Mesodermal cell (in vitro differentiated cells): ENCODE measurements around the gene GFI1.

Experiments used
- H3K27ac ChIP-seq: 2 replicates; pipeline ENCODE4 v1.7.0; 2013; ENCODE audit warnings: mild to moderate bottlenecking, low read depth, low read length, moderate library complexity; ENCODE audit not compliant: severe bottlenecking
- H3K36me3 ChIP-seq: 2 replicates; pipeline ENCODE4 v1.7.1; 2013; ENCODE audit warnings: mild to moderate bottlenecking, low read length, moderate library complexity; ENCODE audit not compliant: control insufficient read depth, insufficient read depth
- H3K4me1 ChIP-seq: one replicate; pipeline ENCODE4 v1.7.1; 2013; ENCODE audit warnings: mild to moderate bottlenecking, low read length; ENCODE audit not compliant: insufficient read depth, control insufficient read depth, poor library complexity, severe bottlenecking
- H3K4me3 ChIP-seq: 2 replicates; pipeline ENCODE4 v1.7.0; 2013; ENCODE audit warnings: low read length, control low read depth, mild to moderate bottlenecking; ENCODE audit not compliant: insufficient read depth, poor library complexity, severe bottlenecking; ENCODE audit errors: extremely low read depth
- H3K9me3 ChIP-seq: 2 replicates; pipeline ENCODE4 v1.7.1; 2013; ENCODE audit warnings: mild to moderate bottlenecking, low read length, moderate library complexity; ENCODE audit not compliant: control insufficient read depth
- WGBS, 2 experiments: methylation state at CpG; one replicate each; pipeline ENCODE4 v1.1.5; 2013; ENCODE audit warnings: missing lambda C conversion rate in 2 of 2; ENCODE audit not compliant: insufficient coverage in 2 of 2; 5-methylcytosine and 5-hydroxymethylcytosine counted together

The GFI1 gene

GRCh38 chr1:92505015-92505692 lies 18.4 kb upstream of the GFI1 start:
- H3K4me1 ChIP-seq, result no peaks in the 10 kb centered on the region
- H3K9me3 ChIP-seq, result no peaks in the 10 kb centered on the region
- H3K36me3 ChIP-seq, result no peaks in the 10 kb centered on the region
- no peak overlapping the region for H3K4me3 ChIP-seq
- WGBS, 2 experiments, result 80 to 84% methylated on average over 3 to 4 of the region's 6 CpGs
- H3K27ac ChIP-seq, result no peak overlapping the region

GRCh38 chr1:92504291-92505014 lies 17.7 kb upstream of the GFI1 start:
- Histone ChIP-seq H3K4me3 (no peak overlapping the region), H3K4me1 (no peaks in the 10 kb centered on the region), H3K9me3 (no peaks in the 10 kb centered on the region), H3K27ac (no peak overlapping the region), H3K36me3 (no peaks in the 10 kb centered on the region)
- WGBS, 2 experiments, result 96 to 97% methylated on average over 6 to 8 of the region's 8 CpGs

GRCh38 chr1:92503926-92504285 lies 17.2 kb upstream of the GFI1 start:
- 81 to 96% methylated on average over 6 of the region's 6 CpGs for whole genome bisulfite sequencing, 2 experiments
- no peaks in the 10 kb centered on the region for H3K36me3 ChIP-seq
- H3K4me3 ChIP-seq, result no peak overlapping the region
- no peaks in the 10 kb centered on the region for H3K9me3 ChIP-seq
- no peaks in the 10 kb centered on the region for H3K4me1 ChIP-seq
- H3K27ac ChIP-seq, result no peak overlapping the region

- H3K4me3 ChIP-seq, result no peak overlapping the region
- WGBS, 2 experiments, result 92% methylated on average over 2 of the region's 6 CpGs; no CpG with 5 or more reads in 1 of the 2 experiments
- no peaks in the 10 kb centered on the region for H3K36me3 ChIP-seq
- H3K4me1 ChIP-seq, result no peaks in the 10 kb centered on the region
- H3K27ac ChIP-seq, result no peak overlapping the region
- H3K9me3 ChIP-seq, result no peaks in the 10 kb centered on the region
Observed at GRCh38 chr1:92503043-92503925, 16.6 kb upstream of the GFI1 start.

- Histone ChIP-seq H3K4me1 (no peaks in the 10 kb centered on the region), H3K9me3 (no peaks in the 10 kb centered on the region), H3K27ac (no peak overlapping the region), H3K36me3 (no peaks in the 10 kb centered on the region), H3K4me3 (no peak overlapping the region)
Observed at GRCh38 chr1:92502247-92502646, 15.5 kb upstream of the GFI1 start.

GRCh38 chr1:92500552-92500951 lies 13.8 kb upstream of the GFI1 start:
- Histone ChIP-seq H3K9me3 (no peaks in the 10 kb centered on the region), H3K36me3 (no peaks in the 10 kb centered on the region), H3K4me1 (no peaks in the 10 kb centered on the region), H3K27ac (no peak overlapping the region), H3K4me3 (no peak overlapping the region)
- no CpG with 5 or more reads among the region's 1 CpG for WGBS, 2 experiments

GRCh38 chr1:92495392-92496063 lies 8.8 kb upstream of the GFI1 start:
- H3K4me1 ChIP-seq, result no peaks in the 10 kb centered on the region
- WGBS, 2 experiments, result no CpG with 5 or more reads among the region's 2 CpGs
- no peaks in the 10 kb centered on the region for H3K36me3 ChIP-seq
- H3K27ac ChIP-seq, result no peak overlapping the region
- no peaks in the 10 kb centered on the region for H3K9me3 ChIP-seq
- H3K4me3 ChIP-seq, result no peak overlapping the region

- WGBS, 2 experiments, result 80 to 100% methylated on average over 1 of the region's 4 CpGs
- no peak overlapping the region for H3K4me3 ChIP-seq
Observed at GRCh38 chr1:92494485-92495141, 7.9 kb upstream of the GFI1 start.

GRCh38 chr1:92493139-92493538 lies 6.4 kb upstream of the GFI1 start:
- no peak overlapping the region for H3K4me3 ChIP-seq
- no peak overlapping the region for H3K27ac ChIP-seq
- H3K36me3 ChIP-seq, result no peaks in the 10 kb centered on the region
- no peaks in the 10 kb centered on the region for H3K9me3 ChIP-seq
- no peaks in the 10 kb centered on the region for H3K4me1 ChIP-seq
- WGBS, 2 experiments, result 88 to 89% methylated on average over 3 of the region's 4 CpGs

More at GRCh38 chr1:92494485-92495141, 7.9 kb upstream of the GFI1 start:
- H3K4me1 ChIP-seq, result no peaks in the 10 kb centered on the region
- H3K9me3 ChIP-seq, result no peaks in the 10 kb centered on the region
- no peak overlapping the region for H3K27ac ChIP-seq
- no peaks in the 10 kb centered on the region for H3K36me3 ChIP-seq

- Histone ChIP-seq H3K4me3 (no peak overlapping the region), H3K4me1 (peaks cover 20% of the 10 kb centered on the region)
- 80% methylated on average over 1 of the region's 3 CpGs; no CpG with 5 or more reads in 1 of the 2 experiments for WGBS, 2 experiments
Observed at GRCh38 chr1:92488832-92489231, 2.1 kb upstream of the GFI1 start.

More at GRCh38 chr1:92488832-92489231, 2.1 kb upstream of the GFI1 start:
- H3K36me3 ChIP-seq, result no peaks in the 10 kb centered on the region
- no peaks in the 10 kb centered on the region for H3K9me3 ChIP-seq
- no peak overlapping the region for H3K27ac ChIP-seq
